ENCODE measurements around the gene PRPF40B. TPM values are rescaled to one million over a fixed set of nuclear protein-coding genes. Genes with fewer than 3 reads are reported as not detected.

The PRPF40B gene
- total and polyA plus RNA-seq, 4 donors = 11.1 to 42.2 (median 28.3) TPM

GRCh38 chr12:49652921-49653520 lies 29.7 kb downstream of the PRPF40B start:
- 100% methylated on average over 4 of the region's 4 CpGs for WGBS (ENCODE audit: insufficient coverage)
- H3K27me3 ChIP-seq (ENCODE audit: control insufficient read depth, insufficient read depth, low read length) = no peaks in the 10 kb centered on the region
- no peak for DNase-seq (ENCODE audit: low read depth in 4 of 6, low spot score in 6 of 6)
- peaks cover 19% of the 10 kb centered on the region for H3K4me1 ChIP-seq (ENCODE audit: control insufficient read depth, insufficient read depth, low read length)
- no peak overlapping the region for H3K27ac ChIP-seq (ENCODE audit: low read depth, low read length)
- no peaks in the 10 kb centered on the region for H3K9me3 ChIP-seq (ENCODE audit: control insufficient read depth, insufficient read depth, low read length)
- peaks cover 76% of the 10 kb centered on the region for H3K36me3 ChIP-seq (ENCODE audit: control insufficient read depth, insufficient read depth, low read length)
- no peak overlapping the region for H3K4me3 ChIP-seq (ENCODE audit: low read depth, low read length)

DNA sequence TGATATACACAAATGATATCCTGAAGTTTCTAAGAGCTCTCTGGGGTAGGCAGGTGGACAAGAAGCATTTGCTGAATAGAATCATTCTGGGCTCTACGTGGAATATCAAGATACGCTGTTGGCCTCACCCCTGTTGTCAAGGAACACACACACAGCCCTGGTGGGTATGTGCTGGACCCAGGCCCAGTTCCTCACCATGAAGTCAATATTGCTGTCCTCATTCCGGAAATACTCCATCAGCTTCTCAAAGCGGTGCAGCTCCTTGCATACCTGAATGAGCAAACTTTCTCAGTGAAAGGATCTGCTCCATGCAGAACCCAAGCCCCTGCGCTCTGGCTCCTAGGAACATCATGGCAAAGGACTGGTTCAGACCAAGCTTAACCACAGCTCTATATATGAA lies 31.4 kb downstream of the PRPF40B start:
- H3K4me3 ChIP-seq (ENCODE audit: low read depth, low read length) = no peak overlapping the region
- no peaks in the 10 kb centered on the region for H3K27me3 ChIP-seq (ENCODE audit: control insufficient read depth, insufficient read depth, low read length)
- H3K27ac ChIP-seq (ENCODE audit: low read depth, low read length) = no peak overlapping the region
- H3K36me3 ChIP-seq (ENCODE audit: control insufficient read depth, insufficient read depth, low read length) = peaks cover 73% of the 10 kb centered on the region
- peaks cover 8% of the 10 kb centered on the region for H3K4me1 ChIP-seq (ENCODE audit: control insufficient read depth, insufficient read depth, low read length)
- H3K9me3 ChIP-seq (ENCODE audit: control insufficient read depth, insufficient read depth, low read length) = no peaks in the 10 kb centered on the region
- DNase-seq (ENCODE audit: low read depth in 4 of 6, low spot score in 6 of 6) = no peak
- 52% methylated on average over 5 of the region's 5 CpGs for WGBS (ENCODE audit: insufficient coverage)

DNA sequence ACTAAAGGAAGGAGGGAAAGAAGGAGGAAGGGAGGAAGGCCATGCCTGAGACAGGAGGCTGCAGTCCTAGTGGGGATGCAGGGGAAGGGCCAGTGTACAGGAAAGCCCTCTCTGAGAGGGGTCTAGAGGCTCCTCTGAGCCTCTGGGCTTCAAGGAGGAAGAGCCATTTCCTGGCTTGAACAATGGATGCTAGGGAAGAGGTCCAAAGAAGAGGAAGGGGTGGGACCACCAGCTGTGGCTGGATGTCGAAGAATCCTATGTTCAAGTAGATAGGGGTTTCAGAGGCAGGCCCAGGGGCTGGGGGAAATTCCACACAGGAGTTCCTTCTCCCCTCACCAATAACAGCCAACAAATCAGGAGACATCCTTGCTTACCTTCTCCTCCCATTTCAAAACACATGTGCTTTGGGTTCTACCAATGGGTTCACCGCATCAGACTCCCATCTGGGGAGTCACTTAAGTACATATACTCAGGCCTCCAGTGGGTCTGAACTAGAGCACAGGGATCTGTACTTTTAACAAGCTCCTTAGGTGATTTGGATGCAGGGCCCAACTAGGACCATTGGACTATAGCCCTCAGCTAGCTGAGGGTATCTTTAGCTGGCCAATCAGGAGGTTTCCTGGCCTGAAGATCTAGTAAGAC lies 32.4 kb downstream of the PRPF40B start:
- Histone ChIP-seq H3K4me3 (ENCODE audit: low read depth, low read length) (no peak overlapping the region), H3K27me3 (ENCODE audit: control insufficient read depth, insufficient read depth, low read length) (no peaks in the 10 kb centered on the region), H3K27ac (ENCODE audit: low read depth, low read length) (no peak overlapping the region), H3K36me3 (ENCODE audit: control insufficient read depth, insufficient read depth, low read length) (peaks cover 68% of the 10 kb centered on the region), H3K4me1 (ENCODE audit: control insufficient read depth, insufficient read depth, low read length) (peaks cover 8% of the 10 kb centered on the region), H3K9me3 (ENCODE audit: control insufficient read depth, insufficient read depth, low read length) (no peaks in the 10 kb centered on the region)
- DNase-seq (ENCODE audit: low read depth in 4 of 6, low spot score in 6 of 6) = no peak
- no CpG with 5 or more reads among the region's 2 CpGs for WGBS (ENCODE audit: insufficient coverage)

GRCh38 chr12:49658276-49658675 lies 34.9 kb downstream of the PRPF40B start:
- DNase-seq (ENCODE audit: low read depth in 4 of 6, low spot score in 6 of 6) = no peak
- no peak overlapping the region for H3K4me3 ChIP-seq (ENCODE audit: low read depth, low read length)
- peaks cover 48% of the 10 kb centered on the region for H3K36me3 ChIP-seq (ENCODE audit: control insufficient read depth, insufficient read depth, low read length)

GRCh38 chr12:49659753-49660152 lies 36.4 kb downstream of the PRPF40B start:
- no peak for DNase-seq (ENCODE audit: low read depth in 4 of 6, low spot score in 6 of 6)
- no peaks in the 10 kb centered on the region for H3K9me3 ChIP-seq (ENCODE audit: control insufficient read depth, insufficient read depth, low read length)
- H3K36me3 ChIP-seq (ENCODE audit: control insufficient read depth, insufficient read depth, low read length) = peaks cover 36% of the 10 kb centered on the region
- H3K27me3 ChIP-seq (ENCODE audit: control insufficient read depth, insufficient read depth, low read length) = no peaks in the 10 kb centered on the region
- no peak overlapping the region for H3K27ac ChIP-seq (ENCODE audit: low read depth, low read length)
- WGBS (ENCODE audit: insufficient coverage) = 86% methylated on average over 1 of the region's 1 CpG
- H3K4me1 ChIP-seq (ENCODE audit: control insufficient read depth, insufficient read depth, low read length) = peaks cover 18% of the 10 kb centered on the region
- no peak overlapping the region for H3K4me3 ChIP-seq (ENCODE audit: low read depth, low read length)

More at GRCh38 chr12:49658276-49658675, 34.9 kb downstream of the PRPF40B start:
- H3K9me3 ChIP-seq (ENCODE audit: control insufficient read depth, insufficient read depth, low read length) = no peaks in the 10 kb centered on the region
- 98% methylated on average over 13 of the region's 13 CpGs for WGBS (ENCODE audit: insufficient coverage)
- no peak overlapping the region for H3K27ac ChIP-seq (ENCODE audit: low read depth, low read length)
- H3K27me3 ChIP-seq (ENCODE audit: control insufficient read depth, insufficient read depth, low read length) = no peaks in the 10 kb centered on the region
- H3K4me1 ChIP-seq (ENCODE audit: control insufficient read depth, insufficient read depth, low read length) = peaks cover 10% of the 10 kb centered on the region

DNA sequence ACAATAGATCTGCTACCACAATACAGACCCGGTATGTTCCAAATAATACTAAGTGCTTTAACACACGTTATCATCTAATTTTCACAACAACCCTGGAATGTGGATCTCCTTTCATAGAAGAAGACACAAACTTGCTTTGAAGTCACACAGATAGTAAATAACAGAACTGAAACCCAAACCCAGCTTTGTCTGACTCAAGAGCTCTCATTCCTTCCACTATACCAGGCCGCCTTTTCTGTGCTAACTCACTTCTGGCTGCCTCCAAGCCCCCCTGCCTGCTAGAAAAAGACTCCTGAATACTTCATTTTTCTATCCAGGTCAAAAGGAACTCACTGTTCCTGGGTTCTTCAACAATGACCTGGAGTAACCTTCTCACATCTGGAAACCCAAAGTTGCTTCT lies 37.8 kb downstream of the PRPF40B start:
- Histone ChIP-seq H3K27me3 (ENCODE audit: control insufficient read depth, insufficient read depth, low read length) (no peaks in the 10 kb centered on the region), H3K27ac (ENCODE audit: low read depth, low read length) (no peak overlapping the region), H3K4me1 (ENCODE audit: control insufficient read depth, insufficient read depth, low read length) (peaks cover 21% of the 10 kb centered on the region), H3K9me3 (ENCODE audit: control insufficient read depth, insufficient read depth, low read length) (no peaks in the 10 kb centered on the region), H3K4me3 (ENCODE audit: low read depth, low read length) (no peak overlapping the region), H3K36me3 (ENCODE audit: control insufficient read depth, insufficient read depth, low read length) (peaks cover 31% of the 10 kb centered on the region)
- no peak for DNase-seq (ENCODE audit: low read depth in 4 of 6, low spot score in 6 of 6)
- 82% methylated on average over 1 of the region's 3 CpGs for WGBS (ENCODE audit: insufficient coverage)

DNA sequence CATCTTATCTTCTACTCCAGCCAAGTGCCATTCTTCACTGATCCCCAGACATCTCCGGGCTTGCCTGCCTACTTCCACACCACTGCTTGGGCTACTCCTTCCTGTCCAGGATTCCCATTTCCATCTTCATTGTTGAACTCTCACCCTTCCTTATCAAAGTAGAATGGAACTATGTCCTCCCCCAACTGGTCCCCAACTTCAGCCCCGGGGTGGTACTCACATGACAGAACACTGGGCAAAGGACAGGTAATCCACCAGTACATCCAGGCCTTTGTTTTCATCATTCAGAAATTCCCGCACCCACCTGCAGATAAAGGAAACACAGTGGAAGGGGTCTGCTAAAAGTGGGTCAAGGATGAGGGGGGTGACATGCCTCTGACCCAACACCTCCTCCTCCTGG lies 38.4 kb downstream of the PRPF40B start:
- peaks cover 26% of the 10 kb centered on the region for H3K36me3 ChIP-seq (ENCODE audit: control insufficient read depth, insufficient read depth, low read length)
- WGBS (ENCODE audit: insufficient coverage) = 95% methylated on average over 1 of the region's 3 CpGs
- H3K27ac ChIP-seq (ENCODE audit: low read depth, low read length) = no peak overlapping the region

GRCh38 chr12:49662998-49663843 lies 39.9 kb downstream of the PRPF40B start:
- 64% methylated on average over 3 of the region's 5 CpGs for WGBS (ENCODE audit: insufficient coverage)
- H3K4me3 ChIP-seq (ENCODE audit: low read depth, low read length) = no peak overlapping the region
- H3K9me3 ChIP-seq (ENCODE audit: control insufficient read depth, insufficient read depth, low read length) = no peaks in the 10 kb centered on the region
- H3K36me3 ChIP-seq (ENCODE audit: control insufficient read depth, insufficient read depth, low read length) = peaks cover 16% of the 10 kb centered on the region
- H3K27ac ChIP-seq (ENCODE audit: low read depth, low read length) = peak overlapping the region; percentile 75
- no peaks in the 10 kb centered on the region for H3K27me3 ChIP-seq (ENCODE audit: control insufficient read depth, insufficient read depth, low read length)
- DNase-seq (ENCODE audit: low read depth in 4 of 6, low spot score in 6 of 6) = peak in 1 of 6 donors; percentile 64
- H3K4me1 ChIP-seq (ENCODE audit: control insufficient read depth, insufficient read depth, low read length) = peaks cover 21% of the 10 kb centered on the region

More for the DNA sequence above, 38.4 kb downstream of the PRPF40B start:
- Histone ChIP-seq H3K27me3 (ENCODE audit: control insufficient read depth, insufficient read depth, low read length) (no peaks in the 10 kb centered on the region), H3K9me3 (ENCODE audit: control insufficient read depth, insufficient read depth, low read length) (no peaks in the 10 kb centered on the region), H3K4me3 (ENCODE audit: low read depth, low read length) (no peak overlapping the region), H3K4me1 (ENCODE audit: control insufficient read depth, insufficient read depth, low read length) (peaks cover 21% of the 10 kb centered on the region)
- no peak for DNase-seq (ENCODE audit: low read depth in 4 of 6, low spot score in 6 of 6)

DNA sequence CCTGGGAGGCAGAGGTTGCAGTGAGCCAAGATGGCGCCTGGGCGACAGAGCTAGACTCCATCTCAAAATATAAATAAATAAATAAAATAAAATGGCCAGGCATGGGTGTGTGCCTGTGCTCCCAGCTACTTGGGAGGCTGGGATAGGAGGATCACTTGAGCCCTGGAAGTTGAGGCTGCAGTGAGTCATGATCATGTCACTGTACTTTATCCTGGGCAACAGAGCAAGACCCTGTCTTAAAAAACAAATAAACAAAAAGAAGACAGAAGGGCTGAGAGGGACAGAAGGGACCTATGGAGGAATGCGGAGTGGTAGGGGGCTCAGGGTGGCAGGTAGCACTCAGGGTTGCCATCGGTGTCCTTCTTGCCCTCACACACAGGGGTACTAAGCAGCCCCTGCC lies 40.8 kb downstream of the PRPF40B start:
- 95% methylated on average over 2 of the region's 4 CpGs for WGBS (ENCODE audit: insufficient coverage)
- peaks cover 8% of the 10 kb centered on the region for H3K36me3 ChIP-seq (ENCODE audit: control insufficient read depth, insufficient read depth, low read length)
- H3K4me1 ChIP-seq (ENCODE audit: control insufficient read depth, insufficient read depth, low read length) = peaks cover 21% of the 10 kb centered on the region
- no peaks in the 10 kb centered on the region for H3K9me3 ChIP-seq (ENCODE audit: control insufficient read depth, insufficient read depth, low read length)
- no peak overlapping the region for H3K4me3 ChIP-seq (ENCODE audit: low read depth, low read length)
- peak overlapping the region; percentile 75 for H3K27ac ChIP-seq (ENCODE audit: low read depth, low read length)
- no peak for DNase-seq (ENCODE audit: low read depth in 4 of 6, low spot score in 6 of 6)
- no peaks in the 10 kb centered on the region for H3K27me3 ChIP-seq (ENCODE audit: control insufficient read depth, insufficient read depth, low read length)

All from spinal cord (tissue), 10 donors.